Erythroblast (primary cell): ENCODE data around the gene BEND3.

Source experiments
- GATA1 ChIP-seq: IDR thresholded peaks from 2 replicates; pipeline ENCODE4 v1.6.1; 2011; ENCODE audit warnings: low read depth, mild to moderate bottlenecking, control low read depth, low read length, moderate library complexity
- POLR2A ChIP-seq: IDR thresholded peaks from 2 replicates; pipeline ENCODE4 v1.6.1; 2011; ENCODE audit warnings: mild to moderate bottlenecking, low read length

DNA sequence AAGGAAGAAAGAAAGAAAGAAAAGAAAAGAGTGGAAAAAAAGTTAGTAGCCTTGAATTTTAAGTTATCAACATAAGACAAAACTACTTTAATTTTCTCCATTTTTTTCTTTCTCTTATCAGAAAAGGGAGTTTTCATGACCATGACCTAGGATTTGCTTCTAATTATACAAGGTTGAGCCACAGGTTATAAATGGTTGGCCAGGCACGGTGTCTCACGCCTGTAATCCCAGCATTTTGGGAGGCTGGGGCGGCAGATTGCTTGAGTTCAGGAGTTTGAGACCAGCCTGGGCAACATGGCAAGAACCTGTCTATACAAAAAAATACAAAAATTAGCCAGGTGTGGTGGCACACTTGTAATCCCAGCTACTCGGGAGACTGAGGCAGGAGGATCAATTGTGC, 95.1 kb downstream of the BEND3 start:
- no peak for TF ChIP-seq POLR2A
- TF ChIP-seq GATA1 = no peak
